ENCODE measurements around the gene RCOR2. TPM values are rescaled to one million over a fixed set of nuclear protein-coding genes. Genes with fewer than 3 reads are reported as not detected.

RCOR2 gene
- total RNA-seq, 1 donor from 2014 or later: 1.3 TPM

Other genes with a start within 250 kb of the RCOR2 start
- gene ATL3, start 245.8 kb downstream of the RCOR2 start, total RNA-seq: 107 and 123 TPM in 2 replicates
- gene RTN3, start 235.7 kb downstream of the RCOR2 start, total RNA-seq: 41.5 and 51.5 TPM in 2 replicates
- gene ZFTA, start 148.4 kb downstream of the RCOR2 start, total RNA-seq: 17.5 and 19.3 TPM in 2 replicates
- 17.1 and 29.0 TPM in 2 replicates for gene SPINDOC, start 103.7 kb downstream of the RCOR2 start, total RNA-seq
- 9.2 and 12.5 TPM in 2 replicates for gene MARK2, start 78.1 kb downstream of the RCOR2 start, total RNA-seq
- 12.1 and 12.6 TPM in 2 replicates for gene NAA40, start 21.8 kb upstream of the RCOR2 start, total RNA-seq
- 263 and 308 TPM in 2 replicates for gene COX8A, start 57.5 kb upstream of the RCOR2 start, total RNA-seq
- gene OTUB1, start 69.3 kb upstream of the RCOR2 start, total RNA-seq: 67.9 and 71.6 TPM in 2 replicates
- not detected in 2 replicates for gene FLRT1, start 118.8 kb upstream of the RCOR2 start, total RNA-seq
- 14.6 and 37.7 TPM in 2 replicates for gene MACROD1, start 248.9 kb upstream of the RCOR2 start, total RNA-seq

All from pulmonary artery endothelial cell (primary cell).